HCT116 (cell line): ENCODE measurements around the gene NHERF1. TPM values are rescaled to one million over a fixed set of nuclear protein-coding genes. Genes with fewer than 3 reads are reported as not detected.

Experiments
- ATAC-seq: fragments of 200-7000 bp; cut with Tn5 transposase; 2 replicates; pipeline ENCODE4 v1.9.1; 2020; ENCODE audit warnings: mild to moderate bottlenecking, moderate library complexity
- BruUV-seq: library from RNA; stranded (reverse); fragments of 400-500 nt; replicated peaks from 2 replicates; lab custom pipeline; 2021; lab: Mats Ljungman, UMichigan
- CTCF ChIA-PET: fragments of 300-600 bp; sonication (Branson Sonifier 250); formaldehyde crosslinking; loops from one replicate; lab custom pipeline; 2021; ENCODE audit warnings: antibody characterized with exemption; lab: Charles Lee
- POLR2A ChIA-PET: fragments of 300-600, 350-600 bp; sonication (Branson Sonifier 250); formaldehyde crosslinking; loops from one replicate; lab custom pipeline; 2021; ENCODE audit warnings: antibody characterized with exemption; lab: Charles Lee
- RAD21 ChIA-PET, 2 experiments: fragments of 300-600 bp; sonication (Branson Sonifier 250); formaldehyde crosslinking; loops; one replicate each; lab custom pipeline; 2023; ENCODE audit warnings: low total read pairs in 2 of 2; ENCODE audit not compliant: uncharacterized antibody in 2 of 2, unreplicated experiment in 2 of 2, low non-redundant PET in 1 of 2; lab: Charles Lee
- DNase-seq: peaks from one replicate; pipeline ENCODE4 v3.0.0-alpha.2; 2010; ENCODE audit warnings: low read depth, low spot score
- H2AFZ ChIP-seq: fragments of 200-600 bp; shearing (Covaris generic), sonication (generic); 2 replicates; pipeline ENCODE4 v1.6.1; 2017; ENCODE audit warnings: low read depth, mixed run types, mixed read lengths, antibody characterized with exemption, low read length; ENCODE audit not compliant: poor library complexity, severe bottlenecking
- H3K27ac ChIP-seq: 2 replicates; pipeline ENCODE4 v1.5.1; 2012; ENCODE audit warnings: low read depth, low read length
- H3K27me3 ChIP-seq: fragments of 200-600 bp; sonication (generic); 2 replicates; pipeline ENCODE4 v1.6.1; 2016; ENCODE audit warnings: mixed run types, low read length, mixed read lengths; ENCODE audit not compliant: insufficient read depth
- H3K36me3 ChIP-seq, 2 experiments: fragments of 200-500 bp in 1 of 2; fragments of 200-600 bp in 1 of 2; sonication (Bioruptor generic) in 1 of 2; sonication (generic) in 1 of 2; 2 replicates each; pipeline versions ENCODE4 v1.5.1 to v1.6.1; 2014 to 2016; ENCODE audit warnings: low read length in 2 of 2, inconsistent platforms in 1 of 2, mixed read lengths in 1 of 2, mixed run types in 1 of 2; ENCODE audit not compliant: insufficient read depth in 2 of 2, control insufficient read depth in 1 of 2
- H3K4me1 ChIP-seq, 2 experiments: fragments of 200-600 bp in 1 of 2; sonication (generic) in 1 of 2; 2 replicates each; pipeline versions ENCODE4 v1.5.1 to v1.6.1; 2012 to 2017; ENCODE audit warnings: low read length in 2 of 2, inconsistent platforms in 1 of 2, mild to moderate bottlenecking in 1 of 2, mixed read lengths in 1 of 2, mixed run types in 1 of 2, moderate library complexity in 1 of 2; ENCODE audit not compliant: insufficient read depth in 2 of 2, control insufficient read depth in 1 of 2
- H3K4me2 ChIP-seq: fragments of 200-600 bp; sonication (generic); 2 replicates; pipeline ENCODE4 v1.6.1; 2017; ENCODE audit warnings: mixed run types, low read length, mixed read lengths
- H3K4me3 ChIP-seq, 2 experiments: fragments of 200-600 bp in 1 of 2; sonication (generic) in 1 of 2; replicated peaks in 1 of 2; 2 replicates each; pipeline ENCODE4 v1.5.1; 2011 to 2016; ENCODE audit warnings: low read length in 2 of 2, control low read depth in 1 of 2, low read depth in 1 of 2, mild to moderate bottlenecking in 1 of 2, mixed read lengths in 1 of 2, mixed run types in 1 of 2
- H3K79me2 ChIP-seq: fragments of 200-600 bp; sonication (generic); 2 replicates; pipeline ENCODE4 v1.6.1; 2017; ENCODE audit warnings: mild to moderate bottlenecking, mixed run types, low read length, moderate library complexity, mixed read lengths; ENCODE audit not compliant: insufficient read depth
- H3K9ac ChIP-seq: fragments of 200-600 bp; sonication (generic); 2 replicates; pipeline ENCODE4 v1.6.1; 2016; ENCODE audit warnings: low read length, mixed read lengths
- H3K9me2 ChIP-seq: fragments of 200-600 bp; sonication (generic), shearing (Covaris generic); 2 replicates; pipeline ENCODE4 v1.6.1; 2017; ENCODE audit warnings: mixed run types, mild to moderate bottlenecking, moderate library complexity; ENCODE audit not compliant: insufficient read depth
- H3K9me3 ChIP-seq, 2 experiments: fragments of 200-500 bp in 1 of 2; fragments of 200-600 bp in 1 of 2; sonication (Bioruptor generic) in 1 of 2; sonication (generic) in 1 of 2; 2 replicates each; pipeline ENCODE4 v1.6.1; 2014 to 2017; ENCODE audit warnings: low read length in 2 of 2, mixed read lengths in 2 of 2, inconsistent platforms in 1 of 2, low read depth in 1 of 2, mild to moderate bottlenecking in 1 of 2, mixed run types in 1 of 2, moderate library complexity in 1 of 2; ENCODE audit not compliant: control insufficient read depth in 1 of 2, insufficient read depth in 1 of 2
- H4K20me1 ChIP-seq: fragments of 200-600 bp; sonication (generic), shearing (Covaris generic); 2 replicates; pipeline ENCODE4 v1.6.1; 2017; ENCODE audit warnings: mixed run types, mild to moderate bottlenecking, moderate library complexity; ENCODE audit not compliant: insufficient read depth
- CEBPB ChIP-seq: IDR thresholded peaks from 2 replicates; pipeline ENCODE4 v1.6.1; 2012; ENCODE audit warnings: low read depth
- EZH2phosphoT487 ChIP-seq: fragments of 200-600 bp; IDR thresholded peaks from 2 replicates; pipeline ENCODE4 v1.6.1; 2018; ENCODE audit warnings: antibody characterized with exemption, borderline replicate concordance
- JUND ChIP-seq: IDR thresholded peaks from 2 replicates; pipeline ENCODE4 v1.6.1; 2012
- POLR2A ChIP-seq: IDR thresholded peaks from 2 replicates; pipeline ENCODE4 v1.7.0; 2011; ENCODE audit warnings: borderline replicate concordance; ENCODE audit not compliant: insufficient read depth, insufficient read length; ENCODE audit errors: extremely low read depth
- POLR2AphosphoS5 ChIP-seq: IDR thresholded peaks from 2 replicates; pipeline ENCODE4 v1.6.1; 2011; ENCODE audit warnings: mild to moderate bottlenecking, low read depth, low read length, moderate library complexity
- RAD21 ChIP-seq: IDR thresholded peaks from 2 replicates; pipeline ENCODE4 v1.6.1; 2012; ENCODE audit warnings: low read depth, mild to moderate bottlenecking
- SIN3A ChIP-seq: IDR thresholded peaks from 2 replicates; pipeline ENCODE4 v1.6.1; 2012; ENCODE audit warnings: low read depth
- SRF ChIP-seq: IDR thresholded peaks from 2 replicates; pipeline ENCODE4 v1.6.1; 2012; ENCODE audit warnings: low read depth
- ZFX ChIP-seq: fragments of 450-650 bp; IDR thresholded peaks from 2 replicates; pipeline ENCODE4 v1.6.1; 2017
- ZNF274 ChIP-seq: fragments of 200-500 bp; sonication (Bioruptor generic); IDR thresholded peaks from 2 replicates; pipeline ENCODE4 v1.6.1; 2014; ENCODE audit warnings: mild to moderate bottlenecking, low read depth, low read length, inconsistent platforms
- intact Hi-C: fragments of 100-400 bp; cut with micrococcal nuclease; formaldehyde crosslinking; loops from 2 replicates; pipeline ENCODE4 v1.10.0; 2022
- total RNA-seq: library from RNA; stranded (reverse); gene quantifications from one replicate; pipeline ENCODE4 v1.2.1, GENCODE V29; 2021; ENCODE audit not compliant: unreplicated experiment
- TF ChIP-seq, protein P1 (sequence below): IDR thresholded peaks from 2 replicates; pipeline ENCODE4 v1.6.1; 2012; ENCODE audit warnings: low read depth
- TF ChIP-seq, protein P2 (sequence below): IDR thresholded peaks from 2 replicates; pipeline ENCODE4 v1.6.1; 2012
- TF ChIP-seq, protein P3 (sequence below), 3 experiments: fragments of 200-600 bp in 1 of 3; sonication (generic) in 1 of 3; IDR thresholded peaks in 2 of 3; conservative IDR thresholded peaks in 1 of 3; 2 replicates each; pipeline ENCODE4 v1.5.1; 2012 to 2017; ENCODE audit warnings: low read depth in 2 of 3, low read length in 2 of 3, antibody characterized with exemption in 1 of 3, borderline replicate concordance in 1 of 3, control low read depth in 1 of 3, mild to moderate bottlenecking in 1 of 3, mixed read lengths in 1 of 3, mixed run types in 1 of 3, moderate library complexity in 1 of 3; ENCODE audit not compliant: insufficient read depth in 1 of 3
- TF ChIP-seq, protein P4 (sequence below): IDR thresholded peaks from 2 replicates; pipeline ENCODE4 v1.6.1; 2011; ENCODE audit warnings: mild to moderate bottlenecking, low read length, moderate library complexity; ENCODE audit not compliant: insufficient replicate concordance; ENCODE audit errors: extremely low read depth

The NHERF1 gene
- total RNA-seq, 1 experiment from 2014 or later, result 129 TPM

DNA sequence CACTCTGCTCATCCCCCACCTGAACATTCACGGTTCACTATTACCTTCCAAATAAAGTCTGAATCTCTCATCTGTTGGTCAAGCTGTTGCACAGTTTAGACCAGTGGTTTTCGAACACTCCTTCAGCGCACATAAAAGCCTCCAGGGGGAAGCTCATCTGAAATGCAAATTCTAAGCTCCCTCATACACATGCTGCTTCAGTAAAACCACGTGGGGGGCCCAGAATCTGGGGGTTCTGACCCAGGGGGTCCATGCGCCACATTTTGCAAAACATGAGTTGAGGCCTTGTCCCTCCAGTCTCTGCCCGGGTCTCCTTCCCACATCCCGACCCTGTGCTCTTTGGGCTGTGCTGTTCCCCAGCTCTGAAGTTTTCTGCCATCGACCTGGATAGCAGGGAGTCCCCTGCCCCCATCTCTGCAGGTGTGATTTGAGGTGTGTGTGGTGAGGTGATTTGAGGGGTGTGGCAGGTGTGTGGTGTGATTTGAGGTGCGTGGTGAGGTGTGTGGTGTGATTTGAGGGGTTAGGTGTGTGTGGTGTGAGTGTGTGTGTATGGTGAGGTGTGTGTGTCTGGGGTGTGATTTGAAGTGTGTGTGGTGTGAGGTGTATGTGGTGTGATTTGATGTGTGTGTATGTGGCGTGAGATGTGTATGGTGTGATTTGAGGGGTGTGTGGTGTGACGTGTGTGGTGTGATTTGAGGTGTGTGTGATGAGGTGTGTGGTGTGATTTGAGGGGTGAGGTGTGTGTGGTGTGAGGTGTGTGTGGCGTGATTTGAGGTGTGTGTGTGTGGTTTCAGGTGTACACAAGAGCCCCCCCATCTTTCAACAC, 16.2 kb upstream of the NHERF1 start:
- ChIA-PET CTCF (no interaction called here), RAD21 (no interaction called here)
- Histone ChIP-seq H3K27ac (no peak overlapping the region), H3K36me3 (no peaks in the 10 kb centered on the region)
- intact Hi-C loops, result no loop called here
- TF ChIP-seq POLR2AphosphoS5 (no peak), RAD21 (no peak), SRF (no peak), ZNF274 (no peak), EZH2phosphoT487 (no peak), POLR2A (no peak), SIN3A (no peak), ZFX (no peak), JUND (no peak), CEBPB (no peak)
- TF ChIP-seq, protein P1, sequence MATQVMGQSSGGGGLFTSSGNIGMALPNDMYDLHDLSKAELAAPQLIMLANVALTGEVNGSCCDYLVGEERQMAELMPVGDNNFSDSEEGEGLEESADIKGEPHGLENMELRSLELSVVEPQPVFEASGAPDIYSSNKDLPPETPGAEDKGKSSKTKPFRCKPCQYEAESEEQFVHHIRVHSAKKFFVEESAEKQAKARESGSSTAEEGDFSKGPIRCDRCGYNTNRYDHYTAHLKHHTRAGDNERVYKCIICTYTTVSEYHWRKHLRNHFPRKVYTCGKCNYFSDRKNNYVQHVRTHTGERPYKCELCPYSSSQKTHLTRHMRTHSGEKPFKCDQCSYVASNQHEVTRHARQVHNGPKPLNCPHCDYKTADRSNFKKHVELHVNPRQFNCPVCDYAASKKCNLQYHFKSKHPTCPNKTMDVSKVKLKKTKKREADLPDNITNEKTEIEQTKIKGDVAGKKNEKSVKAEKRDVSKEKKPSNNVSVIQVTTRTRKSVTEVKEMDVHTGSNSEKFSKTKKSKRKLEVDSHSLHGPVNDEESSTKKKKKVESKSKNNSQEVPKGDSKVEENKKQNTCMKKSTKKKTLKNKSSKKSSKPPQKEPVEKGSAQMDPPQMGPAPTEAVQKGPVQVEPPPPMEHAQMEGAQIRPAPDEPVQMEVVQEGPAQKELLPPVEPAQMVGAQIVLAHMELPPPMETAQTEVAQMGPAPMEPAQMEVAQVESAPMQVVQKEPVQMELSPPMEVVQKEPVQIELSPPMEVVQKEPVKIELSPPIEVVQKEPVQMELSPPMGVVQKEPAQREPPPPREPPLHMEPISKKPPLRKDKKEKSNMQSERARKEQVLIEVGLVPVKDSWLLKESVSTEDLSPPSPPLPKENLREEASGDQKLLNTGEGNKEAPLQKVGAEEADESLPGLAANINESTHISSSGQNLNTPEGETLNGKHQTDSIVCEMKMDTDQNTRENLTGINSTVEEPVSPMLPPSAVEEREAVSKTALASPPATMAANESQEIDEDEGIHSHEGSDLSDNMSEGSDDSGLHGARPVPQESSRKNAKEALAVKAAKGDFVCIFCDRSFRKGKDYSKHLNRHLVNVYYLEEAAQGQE, result no peak
- TF ChIP-seq, protein P2, sequence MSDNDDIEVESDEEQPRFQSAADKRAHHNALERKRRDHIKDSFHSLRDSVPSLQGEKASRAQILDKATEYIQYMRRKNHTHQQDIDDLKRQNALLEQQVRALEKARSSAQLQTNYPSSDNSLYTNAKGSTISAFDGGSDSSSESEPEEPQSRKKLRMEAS, result no peak
- TF ChIP-seq, protein P3, sequence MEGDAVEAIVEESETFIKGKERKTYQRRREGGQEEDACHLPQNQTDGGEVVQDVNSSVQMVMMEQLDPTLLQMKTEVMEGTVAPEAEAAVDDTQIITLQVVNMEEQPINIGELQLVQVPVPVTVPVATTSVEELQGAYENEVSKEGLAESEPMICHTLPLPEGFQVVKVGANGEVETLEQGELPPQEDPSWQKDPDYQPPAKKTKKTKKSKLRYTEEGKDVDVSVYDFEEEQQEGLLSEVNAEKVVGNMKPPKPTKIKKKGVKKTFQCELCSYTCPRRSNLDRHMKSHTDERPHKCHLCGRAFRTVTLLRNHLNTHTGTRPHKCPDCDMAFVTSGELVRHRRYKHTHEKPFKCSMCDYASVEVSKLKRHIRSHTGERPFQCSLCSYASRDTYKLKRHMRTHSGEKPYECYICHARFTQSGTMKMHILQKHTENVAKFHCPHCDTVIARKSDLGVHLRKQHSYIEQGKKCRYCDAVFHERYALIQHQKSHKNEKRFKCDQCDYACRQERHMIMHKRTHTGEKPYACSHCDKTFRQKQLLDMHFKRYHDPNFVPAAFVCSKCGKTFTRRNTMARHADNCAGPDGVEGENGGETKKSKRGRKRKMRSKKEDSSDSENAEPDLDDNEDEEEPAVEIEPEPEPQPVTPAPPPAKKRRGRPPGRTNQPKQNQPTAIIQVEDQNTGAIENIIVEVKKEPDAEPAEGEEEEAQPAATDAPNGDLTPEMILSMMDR (IDR thresholded peaks at IDR 0.05 in 2 of 3, conservative IDR thresholded peaks at IDR 0.05 in 1 of 3; ENCODE audit: borderline replicate concordance in 1 of 3, insufficient read depth in 1 of 3, low read depth in 2 of 3, low read length in 2 of 3), result no peak
- TF ChIP-seq, protein P4, sequence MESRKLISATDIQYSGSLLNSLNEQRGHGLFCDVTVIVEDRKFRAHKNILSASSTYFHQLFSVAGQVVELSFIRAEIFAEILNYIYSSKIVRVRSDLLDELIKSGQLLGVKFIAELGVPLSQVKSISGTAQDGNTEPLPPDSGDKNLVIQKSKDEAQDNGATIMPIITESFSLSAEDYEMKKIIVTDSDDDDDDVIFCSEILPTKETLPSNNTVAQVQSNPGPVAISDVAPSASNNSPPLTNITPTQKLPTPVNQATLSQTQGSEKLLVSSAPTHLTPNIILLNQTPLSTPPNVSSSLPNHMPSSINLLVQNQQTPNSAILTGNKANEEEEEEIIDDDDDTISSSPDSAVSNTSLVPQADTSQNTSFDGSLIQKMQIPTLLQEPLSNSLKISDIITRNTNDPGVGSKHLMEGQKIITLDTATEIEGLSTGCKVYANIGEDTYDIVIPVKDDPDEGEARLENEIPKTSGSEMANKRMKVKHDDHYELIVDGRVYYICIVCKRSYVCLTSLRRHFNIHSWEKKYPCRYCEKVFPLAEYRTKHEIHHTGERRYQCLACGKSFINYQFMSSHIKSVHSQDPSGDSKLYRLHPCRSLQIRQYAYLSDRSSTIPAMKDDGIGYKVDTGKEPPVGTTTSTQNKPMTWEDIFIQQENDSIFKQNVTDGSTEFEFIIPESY, result no peak
- TF ChIP-seq, all 23 proteins: peak for 0
- H2AFZ ChIP-seq, result no peak overlapping the region
- H3K27me3 ChIP-seq, result no peaks in the 10 kb centered on the region
- peaks cover 0 to 5% of the 10 kb centered on the region in 2 experiments; a peak in 1 of 4 replicates for H3K9me3 ChIP-seq
- H3K4me3 ChIP-seq, result no peak overlapping the region
- ATAC-seq (no peak), DNase-seq (no peak)
- peaks cover 8 to 12% of the 10 kb centered on the region in 2 experiments; a peak in 3 of 4 replicates for H3K4me1 ChIP-seq
- H3K79me2 ChIP-seq, result no peaks in the 10 kb centered on the region
- POLR2A ChIA-PET, result no interaction called here
- H3K4me2 ChIP-seq, result no peak overlapping the region
- H4K20me1 ChIP-seq, result no peaks in the 10 kb centered on the region
- no peak overlapping the region for H3K9ac ChIP-seq
- no peaks in the 10 kb centered on the region for H3K9me2 ChIP-seq
- BruUV-seq, result no TSS peak
